ENCODE data around the gene DOK6. TPM values are rescaled to one million over a fixed set of nuclear protein-coding genes. Genes with fewer than 3 reads are reported as not detected.
"Not testable (repeated sequence)": the region's sequence is repeated elsewhere in the genome, so short reads cannot be mapped to it uniquely, and the experiment has no call there.

Gene DOK6
- total RNA-seq, 1 donor from 2014 or later: 6.3 TPM

DNA sequence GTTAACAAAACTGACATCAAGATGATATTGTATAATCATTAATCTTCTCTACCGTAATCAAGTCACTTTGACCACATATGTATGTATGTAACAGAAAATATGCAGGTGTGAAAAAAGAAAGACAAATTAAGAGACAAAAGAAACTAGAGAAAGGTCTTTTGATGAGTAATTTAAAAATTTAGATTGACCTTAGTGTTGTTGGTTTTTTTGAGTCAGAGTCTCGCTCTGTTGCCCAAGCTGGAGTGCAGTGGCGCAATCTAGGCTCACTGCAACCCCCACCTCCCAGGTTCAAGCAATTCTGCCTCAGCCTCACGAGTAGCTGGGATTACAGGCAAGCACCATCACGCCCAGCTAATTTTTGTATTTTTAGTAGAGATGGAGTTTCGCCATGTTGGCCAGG, 464.1 kb downstream of the DOK6 start:
- DNase-seq (ENCODE audit: missing footprints); ATAC-seq; intact Hi-C loops (cut with DNase I): not testable (repeated sequence)

- DNase-seq (ENCODE audit: missing footprints) (no peak), ATAC-seq (no peak)
- intact Hi-C loops (cut with DNase I): no loop called here
These were observed 465.1 kb downstream of the DOK6 start for GRCh38 chr18:69865776-69866175.

DNA sequence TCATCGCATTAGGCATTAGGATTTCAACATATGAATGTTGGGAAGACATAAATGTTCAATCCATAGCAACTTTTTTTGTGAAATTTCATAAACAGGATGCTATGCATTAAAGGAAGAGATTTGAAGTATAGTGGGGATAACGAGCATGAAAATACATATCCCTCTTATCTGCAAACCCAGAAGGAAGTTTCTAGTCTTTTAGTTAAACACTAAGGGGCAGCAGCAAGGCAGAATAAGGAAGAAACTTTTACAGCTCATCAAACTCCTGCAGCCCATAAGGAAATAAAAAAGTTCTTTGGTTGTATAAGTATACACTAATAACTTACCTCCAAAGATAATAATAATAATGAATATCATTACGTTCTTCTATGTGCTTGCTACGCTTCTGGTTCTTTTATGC, 465.5 kb downstream of the DOK6 start:
- DNase-seq (ENCODE audit: missing footprints) (no peak), ATAC-seq (no peak)
- intact Hi-C loops (cut with DNase I): no loop called here

- intact Hi-C loops (cut with DNase I): no loop called here
- ATAC-seq (no peak), DNase-seq (ENCODE audit: missing footprints) (no peak)
These were observed 470.0 kb downstream of the DOK6 start for GRCh38 chr18:69870736-69871135.

DNA sequence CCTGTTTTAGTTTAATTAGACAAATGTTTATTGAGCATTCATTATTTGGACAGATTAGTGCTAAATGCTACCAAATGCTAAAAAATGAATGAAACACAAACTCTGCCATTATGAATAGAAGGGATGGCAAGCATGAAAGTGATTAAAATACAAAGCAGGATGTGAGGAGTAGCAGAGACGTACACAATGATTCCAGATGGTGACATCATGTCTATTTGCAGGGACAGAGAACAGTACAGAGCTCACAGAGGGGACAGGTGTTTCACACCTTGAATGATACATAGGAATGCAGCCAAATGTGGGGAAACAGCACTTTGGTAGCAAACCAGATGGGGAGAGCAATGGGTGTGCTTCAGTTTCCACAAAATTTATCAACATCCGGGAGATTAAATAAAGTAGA, 470.7 kb downstream of the DOK6 start:
- no peak for DNase-seq (ENCODE audit: missing footprints)
- ATAC-seq: no peak

GRCh38 chr18:69872661-69873060, 472.0 kb downstream of the DOK6 start:
- no peak for ATAC-seq
- intact Hi-C loops (cut with DNase I): no loop called here
- no peak for DNase-seq (ENCODE audit: missing footprints)

More for the DNA sequence above, 470.7 kb downstream of the DOK6 start:
- intact Hi-C loops (cut with DNase I): no loop called here

DNA sequence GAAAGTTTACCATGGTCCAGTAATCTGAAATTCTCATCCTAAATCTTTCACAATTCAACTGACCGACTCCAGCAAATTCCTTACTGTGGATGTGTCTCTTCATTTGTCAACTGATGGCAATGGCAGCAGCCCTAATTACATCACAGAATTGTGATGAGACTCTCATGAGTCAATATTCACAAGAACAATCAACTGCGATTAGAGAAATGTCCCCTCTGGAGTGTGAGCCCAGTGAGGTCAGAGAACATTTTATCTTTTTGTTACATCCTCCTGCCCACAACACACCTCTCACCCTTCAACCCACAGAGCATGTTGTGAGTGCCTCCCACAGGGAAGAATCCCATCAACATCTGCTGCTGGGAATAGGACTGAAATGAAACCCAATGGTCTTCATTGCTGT, 473.4 kb downstream of the DOK6 start:
- ATAC-seq (no peak), DNase-seq (ENCODE audit: missing footprints) (no peak)
- intact Hi-C loops (cut with DNase I): no loop called here

DNA sequence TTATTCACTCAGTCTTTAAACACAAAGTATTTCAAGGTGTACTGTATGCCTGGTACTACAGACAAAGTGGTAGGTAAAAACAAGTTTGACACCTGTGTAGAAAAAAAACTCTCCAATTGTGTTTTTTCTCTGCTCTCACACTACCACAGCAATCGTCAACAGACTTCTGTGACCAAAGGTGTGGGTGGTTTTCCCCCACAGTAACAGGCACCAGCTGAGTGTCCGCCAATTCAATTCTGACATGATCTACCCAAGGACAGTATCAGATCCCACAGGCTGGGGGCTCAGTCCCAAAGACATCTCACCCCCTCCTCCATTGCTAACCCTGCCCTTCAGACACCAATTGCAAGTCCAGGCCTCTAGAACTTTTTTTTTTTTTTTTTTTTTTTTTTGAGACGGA, 475.8 kb downstream of the DOK6 start:
- DNase-seq (ENCODE audit: missing footprints) (no peak), ATAC-seq (no peak)
- intact Hi-C loops (cut with DNase I): no loop called here

DNA sequence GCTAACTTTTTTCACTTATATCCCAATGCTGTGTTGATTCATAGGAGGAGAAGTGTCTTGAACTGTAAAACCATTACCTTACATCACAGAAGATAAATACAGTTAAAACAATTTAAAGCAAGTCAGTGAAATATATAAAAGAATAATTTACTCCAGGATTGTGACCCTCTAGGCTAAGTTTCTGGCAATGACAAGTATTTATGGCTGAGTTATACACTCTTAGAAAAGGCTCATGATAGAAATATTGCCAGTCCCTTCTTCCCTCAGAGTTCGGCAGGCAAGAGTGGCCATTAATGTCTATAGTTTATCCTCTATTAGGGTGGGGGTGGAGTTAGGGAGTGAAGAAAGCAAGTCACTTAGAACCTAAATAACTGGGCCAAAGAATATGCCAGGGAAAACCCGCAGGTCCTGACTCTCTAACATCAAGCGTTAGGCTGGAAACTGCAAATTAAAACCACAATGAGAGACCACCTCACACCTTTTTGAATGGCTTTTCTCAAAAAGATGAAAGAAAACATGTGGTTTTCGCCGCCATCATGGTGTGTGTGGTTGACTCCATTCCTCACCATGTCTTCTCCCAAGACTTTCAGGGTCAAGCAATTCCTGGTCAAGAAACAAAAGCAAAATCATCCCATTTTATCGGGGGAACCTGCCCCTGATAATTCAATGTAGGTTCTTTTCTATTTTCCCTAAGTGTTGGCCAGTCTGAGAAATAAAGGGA, 477.7 kb downstream of the DOK6 start:
- intact Hi-C loops (cut with DNase I): no loop called here
- DNase-seq (ENCODE audit: missing footprints) (no peak), ATAC-seq (no peak)

DNA sequence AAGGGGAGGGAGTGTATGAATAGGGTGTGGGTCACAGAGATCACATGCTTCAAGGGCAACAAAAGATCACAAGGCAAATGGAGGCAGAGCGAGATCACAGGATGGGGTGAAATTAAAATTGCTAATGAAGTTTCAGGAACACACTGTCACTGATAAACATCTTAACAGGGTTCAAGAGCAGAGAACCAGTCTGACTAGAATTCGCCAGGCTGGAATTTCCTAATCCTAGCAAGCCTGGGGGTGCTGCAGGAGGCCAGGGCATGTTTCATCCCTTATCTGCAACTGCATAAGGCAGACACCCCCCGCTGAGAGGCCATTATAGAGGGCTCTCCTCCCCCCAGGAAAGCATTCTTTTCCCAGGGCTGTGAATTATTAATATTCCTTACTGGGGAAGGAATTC, 478.4 kb downstream of the DOK6 start:
- DNase-seq (ENCODE audit: missing footprints); ATAC-seq; intact Hi-C loops (cut with DNase I): not testable (repeated sequence)

GRCh38 chr18:69880083-69880482, 479.4 kb downstream of the DOK6 start:
- intact Hi-C loops (cut with DNase I): no loop called here
- ATAC-seq (no peak), DNase-seq (ENCODE audit: missing footprints) (no peak)

DNA sequence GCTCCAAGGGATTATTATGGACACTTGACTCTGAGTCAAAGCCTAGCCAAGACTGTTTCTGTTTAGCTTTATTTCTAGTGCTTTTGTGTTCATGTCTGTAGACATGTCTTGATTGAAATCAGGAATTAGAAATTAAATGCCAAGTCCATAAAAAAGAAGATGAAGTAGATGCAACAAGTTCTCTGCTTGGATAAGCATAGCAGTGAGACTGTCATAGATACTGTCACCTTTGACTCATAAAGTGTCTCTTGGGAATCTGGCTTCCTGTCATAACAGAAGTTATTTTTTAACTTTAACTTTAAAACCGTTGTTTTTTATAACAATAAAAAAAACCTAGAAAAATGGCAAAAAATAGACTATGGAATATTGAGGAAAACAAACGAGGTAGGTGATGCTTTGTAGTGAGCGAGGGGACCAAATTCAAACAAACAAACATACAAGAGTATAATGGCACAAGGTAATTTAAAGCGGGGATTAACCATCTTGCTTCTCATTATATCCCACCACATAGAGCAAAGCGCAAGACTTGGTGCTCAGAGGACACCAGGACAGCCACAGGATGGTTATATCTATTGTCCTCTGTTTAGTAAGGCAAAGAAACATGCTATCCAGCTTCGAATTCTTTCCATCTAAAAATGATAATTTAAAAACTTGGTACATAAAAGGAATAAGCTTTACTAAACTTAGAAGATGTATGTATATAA, 482.4 kb downstream of the DOK6 start:
- DNase-seq (ENCODE audit: missing footprints): no peak
- no peak for ATAC-seq

GRCh38 chr18:69883781-69884180, 483.1 kb downstream of the DOK6 start:
- ATAC-seq (no peak), DNase-seq (ENCODE audit: missing footprints) (no peak)
- intact Hi-C loops (cut with DNase I): no loop called here

More for the DNA sequence above, 482.4 kb downstream of the DOK6 start:
- intact Hi-C loops (cut with DNase I): no loop called here

DNA sequence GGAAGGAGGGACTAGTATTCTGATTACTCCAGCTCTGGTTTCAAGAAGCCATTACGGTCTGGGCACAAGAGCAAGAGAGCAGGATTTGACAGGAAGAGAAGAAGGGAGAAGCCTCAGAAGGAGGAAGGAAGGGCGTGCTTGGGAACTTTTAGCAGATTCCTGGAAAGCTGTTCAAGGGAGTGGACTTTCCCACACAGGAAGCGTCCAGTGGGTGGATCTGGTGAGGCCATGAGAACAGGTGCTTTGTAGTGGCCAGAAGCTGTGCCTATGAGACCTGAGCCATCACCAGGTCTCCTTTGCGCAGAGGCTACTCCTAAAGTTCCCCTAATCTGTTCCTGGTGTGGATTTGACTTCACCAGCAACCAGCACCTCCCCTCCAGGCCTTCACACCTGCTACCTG, 484.7 kb downstream of the DOK6 start:
- ATAC-seq (no peak), DNase-seq (ENCODE audit: missing footprints) (no peak)
- intact Hi-C loops (cut with DNase I): no loop called here

- intact Hi-C loops (cut with DNase I): no loop called here
- DNase-seq (ENCODE audit: missing footprints): no peak
- no peak for ATAC-seq
These were observed 485.3 kb downstream of the DOK6 start for GRCh38 chr18:69885841-69886531.

GRCh38 chr18:69887256-69887655, 486.6 kb downstream of the DOK6 start:
- ATAC-seq (no peak), DNase-seq (ENCODE audit: missing footprints) (no peak)
- intact Hi-C loops (cut with DNase I): no loop called here

GRCh38 chr18:69889009-69889408, 488.3 kb downstream of the DOK6 start:
- ATAC-seq (no peak), DNase-seq (ENCODE audit: missing footprints) (no peak)
- intact Hi-C loops (cut with DNase I): no loop called here

- ATAC-seq (no peak), DNase-seq (ENCODE audit: missing footprints) (no peak)
- intact Hi-C loops (cut with DNase I): no loop called here
These were observed 489.9 kb downstream of the DOK6 start for GRCh38 chr18:69890558-69890957.

DNA sequence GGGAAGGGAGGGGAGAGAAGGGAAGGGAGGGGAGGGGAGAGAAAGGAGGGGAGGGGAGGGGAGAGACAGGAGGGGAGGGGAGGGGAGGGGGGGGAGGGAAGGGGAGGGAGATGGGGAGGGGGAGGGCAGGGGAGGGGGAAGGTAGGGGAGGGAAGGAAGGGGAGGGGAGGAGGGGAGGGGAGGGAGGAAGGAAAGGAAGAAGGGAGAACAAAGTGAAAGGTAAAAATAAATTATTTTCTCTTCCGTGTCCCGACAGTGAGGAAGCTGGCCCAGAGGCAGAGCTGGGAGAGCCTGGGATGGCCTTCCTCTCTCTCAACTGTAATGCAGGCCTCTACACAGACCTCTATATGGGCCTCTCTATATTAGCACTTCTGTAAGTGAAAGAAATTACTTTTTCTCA, 493.8 kb downstream of the DOK6 start:
- ATAC-seq: no peak
- no peak for DNase-seq (ENCODE audit: missing footprints)
- intact Hi-C loops (cut with DNase I): no loop called here

All from Right ventricle myocardium inferior (tissue), 1 donor.